Aortic smooth muscle cell (primary cell): Measurements from ENCODE around the gene FABP2. TPM values are rescaled to one million over a fixed set of nuclear protein-coding genes. Genes with fewer than 3 reads are reported as not detected.

Experiments
- total RNA-seq: library from RNA; depleted of rRNA; stranded (reverse); fragments of >200 nt; gene quantifications from 2 replicates; pipeline ENCODE4 v1.2.3, GENCODE V29; 2014

FABP2 gene
- total RNA-seq: not detected in 2 replicates

DNA sequence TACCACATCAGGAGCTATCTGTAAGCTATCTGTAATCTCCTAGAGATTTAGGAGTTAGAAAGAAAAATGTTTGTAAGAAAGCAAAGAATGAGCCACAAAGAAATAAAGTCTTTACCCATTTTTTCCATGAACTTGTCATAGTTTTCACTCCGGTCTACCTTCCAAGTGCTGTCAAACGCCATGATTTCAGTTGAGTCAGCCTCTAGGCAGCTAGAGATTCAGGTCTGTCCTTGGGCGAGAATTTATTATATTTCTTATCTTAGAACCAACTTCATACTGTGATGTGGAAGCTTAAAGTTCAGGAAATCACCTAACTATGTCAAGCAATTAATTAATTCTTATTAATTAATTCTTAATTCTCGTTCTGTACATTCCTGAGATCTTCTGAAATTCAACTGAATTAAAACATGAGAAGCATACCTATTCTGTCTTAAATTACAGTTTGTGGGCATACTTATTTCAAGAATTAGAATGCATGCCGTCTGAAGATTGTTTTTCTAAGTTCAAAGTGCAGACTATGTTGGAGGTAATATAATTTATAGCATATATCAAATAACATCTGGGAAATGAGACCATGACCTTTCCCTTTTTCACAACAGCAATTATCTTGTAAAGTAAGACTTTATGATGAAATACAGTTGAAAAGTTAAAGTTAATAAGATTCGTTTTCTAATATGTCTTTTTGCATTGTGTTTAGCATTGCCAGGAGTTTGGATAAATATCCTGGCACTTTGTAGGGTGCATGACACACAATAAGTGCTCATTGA lies at the start of gene FABP2:
TSS of gene FABP2 (minus strand) at position 218 of the 767 bp plus-strand sequence. CDS start at position 182, 36 bp downstream.

Other genes starting within 250 kb of the FABP2 start
- gene MYOZ2, start 186.3 kb downstream of the FABP2 start, total RNA-seq: 1.7 and 3.9 TPM in 2 replicates
- 47.4 and 53.0 TPM in 2 replicates for gene USP53, start 109.4 kb downstream of the FABP2 start, total RNA-seq